ENCODE data around the gene RDH11. TPM values are rescaled to one million over a fixed set of nuclear protein-coding genes. Genes with fewer than 3 reads are reported as not detected.

Gene RDH11
- total and polyA plus RNA-seq, 2 experiments from 2014 or later = 95.2 to 139 TPM

- H3F3A ChIP-seq (replicated peaks; ENCODE audit: low read depth) = no peaks in the 10 kb centered on the region
- no peaks in the 10 kb centered on the region for H3K9me2 ChIP-seq (ENCODE audit: insufficient read depth)
- no peak overlapping the region for H3K4me3 ChIP-seq
- H4K20me1 ChIP-seq (replicated peaks; ENCODE audit: insufficient read depth) = no peaks in the 10 kb centered on the region
- TF ChIP-seq ZNF331 (CRISPR knock-in tag; IDR thresholded peaks at IDR 0.05; ENCODE audit: low read depth) = no peak
- TF ChIP-seq POLR2AphosphoS5 (IDR thresholded peaks at IDR 0.05; ENCODE audit: low read depth) = no peak
- TF ChIP-seq EZH2phosphoT487 (IDR thresholded peaks at IDR 0.05; ENCODE audit: unreplicated experiment) = no peak
- TF ChIP-seq CREB1 (CRISPR knock-in tag; IDR thresholded peaks at IDR 0.05; ENCODE audit: low read depth) = no peak
- no peak for TF ChIP-seq EZH2 (IDR thresholded peaks at IDR 0.05; ENCODE audit: low read depth, unreplicated experiment)
- TF ChIP-seq ZNF114 (CRISPR knock-in tag; IDR thresholded peaks at IDR 0.05) = no peak
- TF ChIP-seq, protein P1, sequence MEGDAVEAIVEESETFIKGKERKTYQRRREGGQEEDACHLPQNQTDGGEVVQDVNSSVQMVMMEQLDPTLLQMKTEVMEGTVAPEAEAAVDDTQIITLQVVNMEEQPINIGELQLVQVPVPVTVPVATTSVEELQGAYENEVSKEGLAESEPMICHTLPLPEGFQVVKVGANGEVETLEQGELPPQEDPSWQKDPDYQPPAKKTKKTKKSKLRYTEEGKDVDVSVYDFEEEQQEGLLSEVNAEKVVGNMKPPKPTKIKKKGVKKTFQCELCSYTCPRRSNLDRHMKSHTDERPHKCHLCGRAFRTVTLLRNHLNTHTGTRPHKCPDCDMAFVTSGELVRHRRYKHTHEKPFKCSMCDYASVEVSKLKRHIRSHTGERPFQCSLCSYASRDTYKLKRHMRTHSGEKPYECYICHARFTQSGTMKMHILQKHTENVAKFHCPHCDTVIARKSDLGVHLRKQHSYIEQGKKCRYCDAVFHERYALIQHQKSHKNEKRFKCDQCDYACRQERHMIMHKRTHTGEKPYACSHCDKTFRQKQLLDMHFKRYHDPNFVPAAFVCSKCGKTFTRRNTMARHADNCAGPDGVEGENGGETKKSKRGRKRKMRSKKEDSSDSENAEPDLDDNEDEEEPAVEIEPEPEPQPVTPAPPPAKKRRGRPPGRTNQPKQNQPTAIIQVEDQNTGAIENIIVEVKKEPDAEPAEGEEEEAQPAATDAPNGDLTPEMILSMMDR (conservative IDR thresholded peaks at IDR 0.05; ENCODE audit: low read depth in 2 of 2) = no peak
- no peak for TF ChIP-seq ETS1 (IDR thresholded peaks at IDR 0.05)
- TF ChIP-seq, protein P2, sequence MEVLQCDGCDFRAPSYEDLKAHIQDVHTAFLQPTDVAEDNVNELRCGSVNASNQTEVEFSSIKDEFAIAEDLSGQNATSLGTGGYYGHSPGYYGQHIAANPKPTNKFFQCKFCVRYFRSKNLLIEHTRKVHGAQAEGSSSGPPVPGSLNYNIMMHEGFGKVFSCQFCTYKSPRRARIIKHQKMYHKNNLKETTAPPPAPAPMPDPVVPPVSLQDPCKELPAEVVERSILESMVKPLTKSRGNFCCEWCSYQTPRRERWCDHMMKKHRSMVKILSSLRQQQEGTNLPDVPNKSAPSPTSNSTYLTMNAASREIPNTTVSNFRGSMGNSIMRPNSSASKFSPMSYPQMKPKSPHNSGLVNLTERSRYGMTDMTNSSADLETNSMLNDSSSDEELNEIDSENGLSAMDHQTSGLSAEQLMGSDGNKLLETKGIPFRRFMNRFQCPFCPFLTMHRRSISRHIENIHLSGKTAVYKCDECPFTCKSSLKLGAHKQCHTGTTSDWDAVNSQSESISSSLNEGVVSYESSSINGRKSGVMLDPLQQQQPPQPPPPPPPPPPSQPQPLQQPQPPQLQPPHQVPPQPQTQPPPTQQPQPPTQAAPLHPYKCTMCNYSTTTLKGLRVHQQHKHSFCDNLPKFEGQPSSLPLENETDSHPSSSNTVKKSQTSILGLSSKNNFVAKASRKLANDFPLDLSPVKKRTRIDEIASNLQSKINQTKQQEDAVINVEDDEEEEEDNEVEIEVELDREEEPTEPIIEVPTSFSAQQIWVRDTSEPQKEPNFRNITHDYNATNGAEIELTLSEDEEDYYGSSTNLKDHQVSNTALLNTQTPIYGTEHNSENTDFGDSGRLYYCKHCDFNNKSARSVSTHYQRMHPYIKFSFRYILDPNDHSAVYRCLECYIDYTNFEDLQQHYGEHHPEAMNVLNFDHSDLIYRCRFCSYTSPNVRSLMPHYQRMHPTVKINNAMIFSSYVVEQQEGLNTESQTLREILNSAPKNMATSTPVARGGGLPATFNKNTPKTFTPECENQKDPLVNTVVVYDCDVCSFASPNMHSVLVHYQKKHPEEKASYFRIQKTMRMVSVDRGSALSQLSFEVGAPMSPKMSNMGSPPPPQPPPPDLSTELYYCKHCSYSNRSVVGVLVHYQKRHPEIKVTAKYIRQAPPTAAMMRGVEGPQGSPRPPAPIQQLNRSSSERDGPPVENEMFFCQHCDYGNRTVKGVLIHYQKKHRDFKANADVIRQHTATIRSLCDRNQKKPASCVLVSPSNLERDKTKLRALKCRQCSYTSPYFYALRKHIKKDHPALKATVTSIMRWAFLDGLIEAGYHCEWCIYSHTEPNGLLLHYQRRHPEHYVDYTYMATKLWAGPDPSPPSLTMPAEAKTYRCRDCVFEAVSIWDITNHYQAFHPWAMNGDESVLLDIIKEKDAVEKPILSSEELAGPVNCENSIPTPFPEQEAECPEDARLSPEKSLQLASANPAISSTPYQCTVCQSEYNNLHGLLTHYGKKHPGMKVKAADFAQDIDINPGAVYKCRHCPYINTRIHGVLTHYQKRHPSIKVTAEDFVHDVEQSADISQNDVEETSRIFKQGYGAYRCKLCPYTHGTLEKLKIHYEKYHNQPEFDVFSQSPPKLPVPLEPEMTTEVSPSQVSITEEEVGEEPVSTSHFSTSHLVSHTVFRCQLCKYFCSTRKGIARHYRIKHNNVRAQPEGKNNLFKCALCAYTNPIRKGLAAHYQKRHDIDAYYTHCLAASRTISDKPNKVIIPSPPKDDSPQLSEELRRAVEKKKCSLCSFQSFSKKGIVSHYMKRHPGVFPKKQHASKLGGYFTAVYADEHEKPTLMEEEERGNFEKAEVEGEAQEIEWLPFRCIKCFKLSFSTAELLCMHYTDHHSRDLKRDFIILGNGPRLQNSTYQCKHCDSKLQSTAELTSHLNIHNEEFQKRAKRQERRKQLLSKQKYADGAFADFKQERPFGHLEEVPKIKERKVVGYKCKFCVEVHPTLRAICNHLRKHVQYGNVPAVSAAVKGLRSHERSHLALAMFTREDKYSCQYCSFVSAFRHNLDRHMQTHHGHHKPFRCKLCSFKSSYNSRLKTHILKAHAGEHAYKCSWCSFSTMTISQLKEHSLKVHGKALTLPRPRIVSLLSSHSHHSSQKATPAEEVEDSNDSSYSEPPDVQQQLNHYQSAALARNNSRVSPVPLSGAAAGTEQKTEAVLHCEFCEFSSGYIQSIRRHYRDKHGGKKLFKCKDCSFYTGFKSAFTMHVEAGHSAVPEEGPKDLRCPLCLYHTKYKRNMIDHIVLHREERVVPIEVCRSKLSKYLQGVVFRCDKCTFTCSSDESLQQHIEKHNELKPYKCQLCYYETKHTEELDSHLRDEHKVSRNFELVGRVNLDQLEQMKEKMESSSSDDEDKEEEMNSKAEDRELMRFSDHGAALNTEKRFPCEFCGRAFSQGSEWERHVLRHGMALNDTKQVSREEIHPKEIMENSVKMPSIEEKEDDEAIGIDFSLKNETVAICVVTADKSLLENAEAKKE (CRISPR knock-in tag; IDR thresholded peaks at IDR 0.05) = no peak
- no peak for TF ChIP-seq REST (IDR thresholded peaks at IDR 0.05; ENCODE audit: unreplicated experiment)
- TF ChIP-seq STAT1 (IDR thresholded peaks at IDR 0.05; ENCODE audit: unreplicated experiment) = no peak
- TF ChIP-seq NANOG (IDR thresholded peaks at IDR 0.05; ENCODE audit: borderline replicate concordance) = no peak
- TF ChIP-seq JUNB (IDR thresholded peaks at IDR 0.05; ENCODE audit: unreplicated experiment) = no peak
- no peaks in the 10 kb centered on the region for H3K4me1 Mint-ChIP-seq
- ATAC-seq (no peak), DNase-seq (ENCODE audit: low spot score) (no peak)
- H2AFZ ChIP-seq = no peak overlapping the region
- no peak overlapping the region for H3K4me3 Mint-ChIP-seq
- H3K27ac ChIP-seq (ENCODE audit: low read depth) = no peak overlapping the region
- H3K27me3 Mint-ChIP-seq (ENCODE audit: insufficient read depth, low read depth, poor library complexity) = peaks cover 6% of the 10 kb centered on the region
- H3K4me1 ChIP-seq (ENCODE audit: insufficient read depth) = no peaks in the 10 kb centered on the region; the same call in 1 of the 2 replicates
- peaks cover 4% of the 10 kb centered on the region; the same call in 2 of the 3 replicates for H3K36me3 Mint-ChIP-seq (ENCODE audit: low read depth)
- no peaks in the 10 kb centered on the region for H3K79me2 ChIP-seq (replicated peaks; ENCODE audit: insufficient read depth)
- no peak overlapping the region for H3K27ac Mint-ChIP-seq
- no peak overlapping the region for H3K4me2 ChIP-seq
- H3K27me3 ChIP-seq (ENCODE audit: insufficient read depth) = no peaks in the 10 kb centered on the region
- H3K9me3 Mint-ChIP-seq = peaks cover 29% of the 10 kb centered on the region
- no peaks in the 10 kb centered on the region for H3K36me3 ChIP-seq (ENCODE audit: insufficient read depth)
These were observed 9.6 kb upstream of the RDH11 start for GRCh38 chr14:67705211-67705610.
